GM19455 (cell line): ENCODE results near the gene LPIN3.

Source experiments
- ATAC-seq: cut with Tn5 transposase; IDR thresholded peaks from one replicate; pipeline ENCODE4 v1.9.1; 2021; ENCODE audit not compliant: unreplicated experiment

LPIN3 gene

DNA sequence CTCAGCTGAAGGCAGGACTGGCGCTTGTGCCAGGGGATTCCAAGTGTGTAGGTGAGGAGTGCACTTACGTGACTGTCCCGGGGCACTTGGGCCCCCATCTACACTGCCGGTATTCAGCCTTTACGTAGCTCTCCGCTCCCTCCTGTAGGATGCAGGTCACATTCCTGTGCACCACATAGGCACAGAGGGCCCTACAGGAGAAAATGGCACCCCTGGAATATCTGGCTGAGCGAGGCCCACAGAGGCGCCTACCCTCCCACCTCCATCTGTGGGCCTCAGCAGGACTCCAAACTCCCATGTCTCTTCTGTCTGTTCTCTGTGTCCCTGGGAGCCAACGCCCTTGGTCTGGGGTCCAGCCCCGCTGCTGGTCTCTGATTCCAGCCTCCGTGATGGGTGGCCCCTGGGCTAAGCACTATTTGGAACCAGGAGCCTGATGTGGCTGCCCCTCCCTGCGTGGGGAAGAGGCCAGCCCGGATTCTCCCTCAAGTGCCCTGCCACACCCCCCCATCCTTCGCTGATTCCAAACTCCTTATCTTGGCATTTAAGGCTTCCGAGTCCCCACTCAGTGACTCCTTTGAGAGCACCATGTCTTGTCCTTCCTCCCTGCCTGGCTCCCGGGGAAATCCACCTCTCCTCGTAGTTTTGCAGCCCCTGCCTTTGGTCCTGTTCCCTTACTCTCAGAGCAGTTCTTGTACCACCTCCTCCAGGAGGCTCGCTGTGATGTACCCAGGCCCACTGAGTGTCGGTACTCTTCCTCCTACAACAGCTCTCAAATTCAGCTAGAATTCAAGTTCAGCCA, 24.5 kb downstream of the LPIN3 start:
- ATAC-seq = no peak

DNA sequence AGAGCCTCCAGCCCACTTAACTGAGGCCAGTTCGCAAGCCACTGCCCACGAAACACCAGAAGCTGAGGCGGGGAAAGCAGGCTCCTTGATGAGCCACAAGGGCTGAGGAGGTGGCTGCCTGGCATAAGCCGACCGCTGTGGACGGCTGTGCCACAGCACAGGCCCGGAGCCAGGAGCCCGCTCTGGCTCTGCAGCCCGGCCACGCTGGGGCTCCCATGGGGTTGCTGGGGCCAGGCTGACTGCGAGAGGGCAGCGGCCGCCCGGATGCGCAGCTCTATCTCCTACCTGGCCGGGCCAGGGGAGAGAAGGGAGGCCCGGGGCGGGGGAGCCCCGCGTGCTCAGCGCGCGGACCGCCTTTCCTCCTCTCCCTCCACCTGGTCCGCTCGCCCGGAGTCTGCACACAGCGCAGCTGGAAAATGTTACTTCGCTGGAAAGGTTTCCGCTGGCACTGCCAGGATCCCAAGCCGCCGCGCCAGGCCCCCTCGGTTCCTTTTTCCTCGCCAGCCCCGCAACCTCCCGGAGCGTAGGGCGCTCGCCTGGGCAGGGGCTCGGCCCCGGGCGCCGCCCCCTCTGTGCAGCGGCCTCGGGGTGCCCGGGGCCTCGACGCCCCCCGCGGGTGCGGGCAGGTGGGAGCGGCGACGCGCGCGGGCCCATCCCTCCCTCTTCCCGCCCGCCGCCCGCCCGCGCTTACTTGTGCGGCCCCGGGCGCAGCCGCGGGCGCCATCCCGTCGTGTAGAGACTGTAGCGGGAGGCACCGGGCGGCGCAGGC, 25.3 kb downstream of the LPIN3 start:
- ATAC-seq = no peak

DNA sequence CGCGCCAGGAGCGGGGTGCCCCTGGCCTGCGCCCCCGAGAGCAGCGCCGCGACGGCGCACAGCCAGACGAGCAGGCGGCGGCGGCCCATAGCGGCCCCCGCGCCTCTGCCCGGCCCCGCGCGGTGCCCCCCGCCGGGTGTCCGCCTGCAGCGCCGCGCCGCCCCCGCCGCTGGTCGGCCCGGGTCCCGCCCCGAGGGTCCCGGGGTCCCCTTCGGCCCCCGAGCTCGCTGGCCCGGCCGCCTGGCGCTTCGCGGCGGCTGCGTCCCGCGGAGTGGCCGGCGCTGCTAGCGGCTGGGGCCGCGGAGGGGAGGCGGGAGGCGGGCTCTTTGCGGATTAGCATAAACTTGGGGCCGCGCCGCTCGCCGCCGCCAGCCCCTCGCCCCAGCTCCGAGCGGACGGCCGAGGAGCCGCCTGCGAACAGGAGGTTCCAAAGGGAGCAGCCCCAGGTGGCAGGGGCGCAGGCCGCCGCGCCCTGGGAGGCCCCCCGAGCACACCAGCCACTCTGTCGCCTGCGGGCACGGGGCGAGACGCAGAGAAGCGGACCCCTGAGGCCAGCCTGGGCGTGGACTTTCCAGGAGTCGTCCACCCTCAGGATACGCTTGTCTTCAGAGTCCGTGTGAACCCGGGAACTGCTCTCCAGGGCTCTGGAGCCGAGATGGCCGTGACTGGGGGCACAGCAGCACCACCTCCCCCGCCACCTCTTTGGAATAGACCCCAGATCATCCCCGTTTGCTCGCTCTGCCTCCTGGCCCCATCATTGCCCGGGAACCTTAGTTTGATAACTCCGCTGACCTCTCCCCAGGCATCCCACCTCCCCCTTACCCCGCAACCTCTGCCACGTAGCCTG, 26.1 kb downstream of the LPIN3 start, which contains the start of gene EMILIN3:
EMILIN3 (minus strand) TSS at position 273 of the 847 bp plus-strand sequence; CDS start at position 89, 184 bp downstream.
- no peak for ATAC-seq

DNA sequence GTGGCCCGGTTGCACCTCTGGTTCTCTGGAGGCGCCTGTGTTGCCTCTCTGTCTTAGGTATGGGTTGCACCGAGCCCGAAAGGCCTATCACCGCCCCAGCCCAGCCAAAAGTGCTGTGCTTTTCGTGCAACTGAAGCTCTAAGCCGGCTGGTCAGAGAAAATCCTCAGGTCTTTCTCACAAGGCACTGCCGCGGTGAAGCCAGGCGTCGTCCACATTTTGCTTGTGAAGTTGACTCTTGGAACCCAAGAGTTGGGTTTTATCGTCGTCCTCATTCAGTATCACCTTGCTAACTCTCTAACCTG, 26.7 kb downstream of the LPIN3 start:
- ATAC-seq = no peak

DNA sequence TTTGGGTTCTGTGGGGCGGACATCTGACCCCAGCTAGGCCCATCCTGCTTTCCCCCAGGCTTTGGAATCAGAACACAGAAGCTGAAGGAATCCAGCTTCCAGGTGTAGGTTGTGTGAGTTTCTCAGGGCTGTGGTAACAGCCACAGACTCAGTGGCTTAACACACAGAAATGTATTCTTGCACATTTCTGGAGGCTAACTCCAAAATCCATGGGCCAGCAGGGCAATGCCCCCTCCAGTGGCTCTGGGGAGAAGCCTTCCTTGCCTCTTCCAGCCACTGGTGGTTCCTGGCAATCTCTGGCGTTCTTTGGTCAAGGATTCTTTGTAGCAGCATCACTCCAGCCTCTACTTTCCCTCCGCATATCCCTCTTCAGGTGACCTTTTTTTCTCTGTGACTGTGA, 27.3 kb downstream of the LPIN3 start:
- no peak for ATAC-seq

DNA sequence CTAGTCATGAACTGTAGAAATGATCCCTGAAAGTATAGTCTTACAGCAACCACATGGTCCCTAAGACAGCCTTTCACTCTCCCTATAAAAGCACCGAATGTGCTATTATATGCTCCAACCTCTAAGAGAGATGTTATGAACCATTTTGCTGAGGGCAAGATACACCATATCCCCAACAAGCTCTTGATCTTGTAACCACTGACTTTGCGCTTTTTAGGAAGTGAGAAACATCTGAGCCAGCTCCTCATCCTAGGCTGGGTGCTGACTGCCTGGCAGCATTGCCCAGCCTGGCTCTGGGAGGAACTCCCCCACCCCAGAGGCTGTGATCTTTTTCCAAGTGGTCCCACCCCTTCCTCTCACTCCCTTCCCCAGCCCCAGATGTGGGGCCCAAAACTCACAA, 29.1 kb downstream of the LPIN3 start:
- no peak for ATAC-seq

DNA sequence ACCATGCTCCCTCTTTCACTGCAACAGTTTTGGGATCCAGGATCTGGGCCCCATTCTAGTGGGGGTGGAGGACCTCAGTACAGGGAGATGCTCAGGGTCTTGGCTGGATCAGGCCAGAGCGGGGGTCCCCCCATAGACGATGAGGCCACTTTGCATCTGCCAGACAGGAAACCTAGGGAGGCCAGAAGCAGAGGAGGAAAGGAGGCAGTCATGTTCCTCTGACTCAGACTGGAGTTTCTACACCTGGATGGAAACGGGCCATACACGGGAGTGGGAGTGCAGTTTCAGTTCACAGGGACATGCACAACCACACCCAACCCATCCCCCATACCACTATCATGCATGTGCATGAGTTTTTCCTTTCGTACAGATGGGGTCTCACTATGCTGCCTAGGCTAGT, 29.6 kb downstream of the LPIN3 start:
- ATAC-seq = no peak

DNA sequence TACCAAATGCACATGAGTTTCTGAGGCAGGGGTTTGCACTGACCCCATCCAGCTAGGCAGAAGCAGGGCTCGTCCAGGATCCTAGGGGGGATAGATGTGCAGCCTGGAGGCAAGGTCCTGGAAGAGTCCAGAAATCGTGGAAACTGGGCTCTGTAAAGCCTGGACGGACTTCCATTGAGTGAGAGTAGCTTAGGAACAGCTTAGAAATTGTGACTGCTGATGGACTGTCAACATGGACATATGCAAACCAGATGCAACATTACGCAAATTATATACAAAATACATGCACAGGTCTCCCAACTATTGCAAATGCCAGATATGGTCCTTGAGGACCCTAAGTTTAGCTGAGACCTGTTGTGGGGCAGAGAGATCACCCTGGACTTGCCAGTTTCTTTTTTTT, 30.8 kb downstream of the LPIN3 start:
- ATAC-seq = no peak

DNA sequence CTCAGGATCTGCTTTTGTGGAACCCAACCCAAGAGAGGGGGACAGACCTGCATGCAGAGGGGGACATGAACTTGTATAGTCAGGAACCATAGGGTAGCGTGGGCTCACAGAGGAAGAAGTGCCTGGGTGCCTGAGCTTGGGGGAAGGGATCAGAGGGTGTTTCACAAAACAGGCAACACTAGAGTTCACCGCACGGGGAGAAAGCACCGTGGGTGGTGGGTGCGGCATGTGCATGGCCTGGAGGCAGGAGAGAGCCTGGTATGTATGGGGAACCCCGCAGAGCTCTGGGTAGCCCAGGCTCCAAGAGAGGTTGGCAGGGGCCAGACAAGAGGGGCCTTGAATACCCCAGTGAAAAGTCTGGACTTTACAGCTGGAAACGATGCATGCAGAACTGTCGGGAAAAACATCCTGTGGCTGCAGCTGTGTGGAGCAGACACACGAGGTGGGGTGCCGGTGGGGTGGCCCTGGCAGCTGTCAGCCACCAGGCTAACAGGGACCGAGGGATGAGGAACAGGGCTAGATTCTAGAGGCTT, 32.7 kb downstream of the LPIN3 start:
- no peak for ATAC-seq

DNA sequence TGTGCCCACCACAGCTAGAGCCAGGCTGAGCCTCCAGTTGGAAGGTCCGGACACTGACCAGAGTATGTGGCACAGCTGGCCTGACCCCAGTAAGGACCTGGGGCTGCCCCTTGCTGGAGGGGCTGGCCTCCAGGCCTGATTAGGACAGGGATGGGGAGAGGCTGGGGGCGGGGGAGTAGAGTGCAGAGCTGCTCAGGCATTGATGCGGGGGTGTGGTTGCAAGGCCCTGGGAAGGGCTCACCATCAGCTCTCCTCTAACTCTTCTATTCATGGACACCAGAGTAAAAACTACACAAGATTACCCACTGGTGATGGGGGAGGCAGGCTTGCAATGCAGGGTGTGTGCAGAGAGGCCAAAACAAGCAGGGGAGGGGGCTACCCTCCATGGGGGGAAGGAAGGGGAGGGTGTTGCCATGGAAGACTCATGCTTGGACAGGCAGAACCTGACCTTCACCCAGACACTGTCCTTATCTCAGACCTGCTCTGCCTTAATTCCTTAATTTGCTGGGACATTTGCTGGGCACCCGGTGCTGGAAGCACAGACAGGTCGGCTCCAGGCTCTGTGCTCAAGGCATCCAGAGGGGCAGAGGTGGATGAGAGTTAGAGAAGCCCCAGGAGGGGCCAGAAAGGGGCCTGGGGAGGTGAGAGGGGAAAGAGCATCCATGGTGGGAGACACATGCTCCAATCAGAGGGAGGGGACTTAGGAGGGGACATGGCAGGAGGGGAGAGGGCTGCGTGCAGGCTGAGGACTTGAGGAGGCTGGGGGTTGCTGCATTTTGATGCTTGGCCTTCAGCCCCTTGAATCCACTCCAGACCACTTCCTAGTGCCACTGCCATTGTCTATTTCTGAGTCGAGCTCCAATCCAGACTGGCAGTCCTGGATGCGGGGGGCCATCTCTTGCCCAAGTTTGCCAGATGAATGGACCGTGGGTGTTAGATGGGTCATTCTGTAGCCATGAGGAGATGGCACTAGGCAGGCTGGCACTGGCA, 33.6 kb downstream of the LPIN3 start:
- ATAC-seq = no peak

DNA sequence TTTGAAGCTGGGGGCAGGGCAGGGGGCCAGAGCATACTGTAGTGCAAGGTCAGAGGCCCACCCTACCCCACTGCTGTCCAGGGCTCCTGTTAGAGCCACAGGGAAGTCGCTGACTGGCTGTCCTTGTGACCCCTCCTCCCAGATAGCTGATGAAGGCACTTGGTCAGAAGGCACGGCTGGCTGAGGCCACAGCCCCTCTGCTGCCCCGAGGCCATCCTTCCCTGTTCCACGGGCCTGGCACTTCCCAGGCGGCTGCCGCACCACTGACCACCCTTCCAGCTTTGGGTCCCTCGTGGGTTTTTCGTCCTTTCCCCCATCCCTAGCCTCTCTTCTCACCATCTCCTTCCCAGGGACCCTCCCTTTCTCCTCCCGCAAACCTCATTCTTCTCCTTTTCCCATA, 35.2 kb downstream of the LPIN3 start:
- no peak for ATAC-seq

DNA sequence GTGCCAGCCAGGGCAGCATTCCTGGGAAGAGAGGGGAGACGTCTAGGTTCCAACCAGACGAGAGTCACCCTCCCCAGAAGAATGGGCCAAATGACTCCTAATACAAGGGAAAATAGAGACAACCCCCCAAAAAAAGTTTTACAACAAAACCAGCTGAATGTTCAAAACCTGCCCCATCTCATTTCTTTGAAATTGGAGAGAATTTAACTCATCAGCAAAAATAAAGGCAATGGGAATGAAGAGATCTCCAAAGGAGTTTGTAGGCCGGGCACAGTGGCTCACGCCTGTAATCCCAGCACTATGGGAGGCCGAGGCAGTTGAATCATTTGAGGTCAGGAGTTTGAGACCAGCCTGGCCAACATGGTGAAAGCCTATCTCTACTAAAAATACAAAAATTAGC, 35.7 kb downstream of the LPIN3 start:
- no peak for ATAC-seq

DNA sequence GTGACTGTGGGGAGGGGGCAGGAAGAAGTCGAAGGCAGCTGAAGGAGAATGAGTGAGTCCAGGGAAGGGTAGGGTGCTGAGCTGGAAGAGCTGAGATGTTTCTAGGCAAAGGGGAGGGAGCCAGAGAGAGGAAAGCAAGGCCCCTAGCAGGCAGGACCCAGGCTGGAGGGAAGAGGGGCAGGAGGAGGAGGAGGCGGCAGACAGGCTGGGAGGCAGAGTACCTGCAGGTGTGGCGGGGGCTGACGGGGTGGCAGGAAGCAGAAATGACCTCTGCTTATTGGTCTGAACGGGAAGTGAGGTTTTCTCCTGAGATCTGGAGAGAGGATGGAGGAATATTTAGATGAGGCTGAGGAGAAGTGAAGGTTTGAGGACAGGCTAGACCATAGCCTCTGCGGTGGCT, 36.7 kb downstream of the LPIN3 start:
- no peak for ATAC-seq

DNA sequence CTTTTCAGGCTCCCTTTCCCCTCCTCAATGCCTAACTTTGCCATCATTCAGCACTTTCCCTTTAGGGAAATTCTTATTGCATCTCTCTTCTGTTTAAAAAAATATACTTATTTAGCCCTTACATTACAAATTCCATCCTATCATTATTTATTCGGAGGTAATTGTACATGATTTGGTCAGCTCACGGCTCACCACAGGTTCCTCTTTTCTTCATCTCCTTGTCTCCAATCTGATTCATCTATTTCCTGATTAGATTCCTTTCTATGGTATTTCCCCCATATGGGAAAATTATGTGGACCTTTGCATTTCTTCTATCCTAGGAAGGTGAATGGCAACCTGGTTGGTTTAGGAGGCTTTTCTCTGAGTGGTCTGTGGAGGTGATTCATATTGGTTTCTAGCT, 38.9 kb downstream of the LPIN3 start:
- ATAC-seq = no peak

DNA sequence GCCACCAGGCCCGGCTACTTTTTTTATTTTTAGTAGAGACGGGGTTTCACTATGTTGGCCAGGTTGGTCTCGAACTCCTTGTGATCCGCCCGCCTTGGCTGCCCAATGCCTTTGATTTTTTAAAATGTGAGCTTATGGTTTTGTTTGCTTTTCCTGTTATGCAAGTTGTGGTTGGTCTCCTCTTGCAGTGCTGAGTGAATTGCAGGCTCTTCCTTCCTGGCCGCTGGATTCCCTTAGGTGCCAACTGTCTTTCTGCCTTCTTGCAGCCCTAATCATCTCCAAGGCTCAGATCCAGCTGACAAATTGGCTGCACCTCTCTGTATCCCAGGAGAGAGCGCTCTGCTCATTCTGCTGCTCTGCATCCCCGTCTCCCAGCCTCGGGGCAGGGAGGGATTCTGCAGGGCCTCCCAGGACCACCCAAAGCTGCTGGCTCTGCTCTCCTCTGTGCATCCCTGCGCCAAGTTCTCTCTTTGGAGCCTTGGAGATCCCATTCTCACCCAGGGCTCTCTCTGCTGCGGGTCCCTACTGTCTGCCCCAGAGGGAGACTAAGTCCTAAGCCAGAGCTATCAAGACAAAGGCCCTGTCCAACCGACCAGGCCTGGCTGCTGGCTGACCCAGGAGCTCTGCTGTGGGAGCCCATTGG, 40.1 kb downstream of the LPIN3 start:
- ATAC-seq = no peak

DNA sequence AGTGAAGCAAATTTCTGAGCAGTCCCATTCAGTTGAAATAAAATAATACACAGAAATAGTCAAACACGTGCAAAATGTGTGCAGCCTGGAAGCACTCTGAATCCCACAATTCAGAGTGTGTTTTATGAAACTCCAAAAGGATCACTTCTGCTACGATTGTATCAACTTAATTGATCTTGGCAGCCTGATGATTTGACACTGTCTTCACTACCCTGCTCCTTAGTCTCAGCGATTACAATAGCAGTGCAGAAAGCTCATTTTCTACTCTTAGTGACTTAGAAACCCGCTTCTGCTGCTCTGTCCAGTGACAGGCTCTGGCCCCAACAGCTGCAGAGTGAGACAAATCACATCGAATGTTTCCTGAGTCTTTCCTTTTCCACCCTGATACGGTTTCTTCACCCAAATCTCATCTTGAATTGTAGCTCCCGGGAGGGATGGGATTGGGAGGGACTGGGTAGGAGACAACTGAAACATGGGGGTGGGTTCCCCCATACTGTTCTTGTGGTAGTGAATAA, 42.2 kb downstream of the LPIN3 start:
- ATAC-seq = no peak

DNA sequence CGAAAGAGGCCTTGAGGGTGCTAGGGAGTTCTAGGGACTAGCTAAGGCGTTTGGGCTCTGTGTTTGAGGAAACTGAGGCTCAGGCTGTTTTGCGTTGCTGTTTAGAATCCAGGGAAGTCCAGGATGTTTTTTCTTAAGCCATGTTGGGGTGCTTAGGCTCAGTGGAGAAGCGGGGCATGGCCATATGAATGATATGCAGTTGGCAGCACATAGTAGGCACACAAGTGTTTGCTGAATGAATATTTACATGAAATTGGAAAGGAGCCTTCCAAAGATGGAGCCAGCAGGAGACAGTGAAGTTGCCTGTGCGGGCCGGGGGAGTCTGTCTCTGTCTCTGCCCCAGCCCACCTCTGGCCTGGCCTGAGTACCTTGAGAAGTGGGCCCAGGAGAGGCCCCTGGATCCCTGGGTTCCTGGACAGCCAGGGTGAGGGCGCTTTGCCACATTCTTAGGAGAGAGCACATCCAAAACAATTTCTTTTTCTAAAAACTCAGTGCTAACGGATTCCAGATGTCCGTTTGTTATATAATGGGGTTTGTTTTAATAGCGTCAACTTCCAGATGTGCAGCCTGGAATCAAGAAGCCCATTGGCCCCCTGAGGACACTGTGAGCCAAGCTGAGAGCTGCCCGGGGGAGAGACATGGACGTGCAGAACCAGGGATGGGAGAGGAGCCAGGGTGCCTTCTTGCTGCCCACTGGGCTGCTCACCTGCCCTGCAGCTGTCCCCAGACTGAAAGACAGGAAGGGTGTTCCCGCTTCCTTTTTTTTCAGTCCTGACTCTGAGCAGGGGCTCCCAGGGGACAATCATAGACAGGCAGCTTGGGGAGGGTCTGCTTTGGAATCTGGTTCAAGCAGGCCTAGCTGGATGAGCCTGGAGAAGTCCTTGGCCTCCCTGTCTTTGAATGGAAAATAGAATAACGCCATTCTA, 46.1 kb downstream of the LPIN3 start:
- ATAC-seq = no peak

DNA sequence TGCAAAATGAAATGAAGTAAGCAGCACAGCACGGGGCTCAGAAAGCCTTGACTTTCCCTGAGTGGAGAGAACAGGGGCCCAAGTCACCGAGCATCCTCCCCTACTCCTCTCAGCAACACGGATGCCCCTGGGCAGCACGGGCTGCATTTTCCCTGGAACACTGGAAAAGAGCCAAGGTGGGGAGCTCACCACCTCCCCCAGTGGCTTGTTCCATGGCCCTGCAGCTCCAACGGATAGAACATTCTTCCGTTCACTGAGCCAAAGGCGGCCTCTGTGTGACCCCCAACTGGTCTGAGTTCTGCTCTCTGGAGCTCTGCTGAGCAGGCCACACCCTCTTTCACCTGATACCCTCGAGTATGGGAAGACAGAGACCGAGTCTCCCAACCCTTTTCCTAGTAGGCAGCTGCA, 46.8 kb downstream of the LPIN3 start:
- ATAC-seq = no peak
